AML-193 (cell line): ENCODE results near the gene SEMA4F.
"Not testable (repeated sequence)": the region's sequence is repeated elsewhere in the genome, so short reads cannot be mapped to it uniquely, and the experiment has no call there.

Experiments
- DNase-seq, 2 experiments: peaks; one replicate each; lab custom pipeline; 2025; lab: John Stamatoyannopoulos, UW

The SEMA4F gene, protein sequence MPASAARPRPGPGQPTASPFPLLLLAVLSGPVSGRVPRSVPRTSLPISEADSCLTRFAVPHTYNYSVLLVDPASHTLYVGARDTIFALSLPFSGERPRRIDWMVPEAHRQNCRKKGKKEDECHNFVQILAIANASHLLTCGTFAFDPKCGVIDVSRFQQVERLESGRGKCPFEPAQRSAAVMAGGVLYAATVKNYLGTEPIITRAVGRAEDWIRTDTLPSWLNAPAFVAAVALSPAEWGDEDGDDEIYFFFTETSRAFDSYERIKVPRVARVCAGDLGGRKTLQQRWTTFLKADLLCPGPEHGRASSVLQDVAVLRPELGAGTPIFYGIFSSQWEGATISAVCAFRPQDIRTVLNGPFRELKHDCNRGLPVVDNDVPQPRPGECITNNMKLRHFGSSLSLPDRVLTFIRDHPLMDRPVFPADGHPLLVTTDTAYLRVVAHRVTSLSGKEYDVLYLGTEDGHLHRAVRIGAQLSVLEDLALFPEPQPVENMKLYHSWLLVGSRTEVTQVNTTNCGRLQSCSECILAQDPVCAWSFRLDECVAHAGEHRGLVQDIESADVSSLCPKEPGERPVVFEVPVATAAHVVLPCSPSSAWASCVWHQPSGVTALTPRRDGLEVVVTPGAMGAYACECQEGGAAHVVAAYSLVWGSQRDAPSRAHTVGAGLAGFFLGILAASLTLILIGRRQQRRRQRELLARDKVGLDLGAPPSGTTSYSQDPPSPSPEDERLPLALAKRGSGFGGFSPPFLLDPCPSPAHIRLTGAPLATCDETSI

DNA sequence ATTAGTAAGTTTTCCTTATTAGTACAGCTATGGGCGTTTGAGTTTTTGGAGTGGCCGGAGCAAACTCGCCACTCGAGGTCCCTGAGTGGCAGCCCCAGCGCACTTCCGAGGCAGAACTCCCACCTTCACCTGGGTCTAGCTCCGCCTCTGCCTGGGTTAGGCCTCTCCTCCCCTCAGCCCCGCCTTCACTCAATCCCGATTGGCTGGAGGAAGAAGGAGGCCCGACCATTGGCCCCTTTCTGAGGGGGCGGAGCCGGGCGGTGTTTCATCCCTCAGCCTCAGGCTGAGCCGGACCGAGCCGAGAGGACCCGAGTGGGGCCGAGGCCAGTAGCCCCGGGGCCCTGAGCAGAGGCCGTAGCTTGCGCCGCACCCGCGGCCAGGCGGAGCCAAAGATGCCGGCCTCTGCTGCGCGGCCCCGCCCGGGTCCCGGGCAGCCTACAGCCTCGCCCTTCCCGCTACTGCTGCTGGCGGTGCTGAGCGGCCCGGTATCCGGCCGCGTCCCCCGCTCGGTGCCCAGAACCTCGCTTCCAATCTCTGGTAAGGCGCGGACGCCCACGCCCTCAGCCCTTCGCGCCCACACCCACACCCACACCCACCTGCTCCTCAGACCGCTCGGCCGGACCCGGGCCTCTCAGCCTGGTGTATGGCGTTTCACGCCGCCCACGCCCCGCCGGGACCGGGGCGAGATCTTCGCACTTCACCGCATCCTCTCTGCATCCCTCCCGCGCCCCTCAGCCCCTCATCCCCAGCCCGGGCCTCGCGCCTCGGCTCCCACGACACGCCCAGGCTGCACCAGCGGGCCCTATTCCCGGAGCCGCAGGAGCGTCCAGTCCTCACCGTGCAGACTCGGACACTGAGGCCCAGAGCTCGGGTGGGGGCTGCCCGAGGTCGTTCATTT, at the start of gene SEMA4F:
Gene SEMA4F, plus strand, starts transcription at position 263 of the 898 bp plus-strand sequence. Its CDS starts 130 bp downstream, at position 393.
- peak; percentile 90 to 94 for DNase-seq

DNA sequence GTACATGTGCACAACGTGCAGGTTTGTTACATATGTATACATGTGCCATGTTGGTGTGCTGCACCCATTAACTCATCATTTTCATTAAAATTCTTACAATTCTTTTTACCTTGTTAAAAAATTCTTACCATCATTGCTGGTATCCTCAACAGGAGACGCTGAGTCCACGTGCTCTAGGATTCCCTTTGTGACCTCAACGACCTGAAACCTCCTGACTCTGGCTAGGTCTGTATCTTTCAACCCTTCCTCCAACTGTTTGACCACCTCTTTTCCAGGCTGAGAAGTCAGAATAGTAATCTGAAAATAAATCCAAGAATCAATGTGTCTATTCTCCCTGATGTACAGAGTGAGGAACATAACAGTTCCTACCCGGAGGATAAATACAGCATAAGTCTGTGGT, 47.1 kb upstream of the SEMA4F start:
- DNase-seq, result no peak

DNA sequence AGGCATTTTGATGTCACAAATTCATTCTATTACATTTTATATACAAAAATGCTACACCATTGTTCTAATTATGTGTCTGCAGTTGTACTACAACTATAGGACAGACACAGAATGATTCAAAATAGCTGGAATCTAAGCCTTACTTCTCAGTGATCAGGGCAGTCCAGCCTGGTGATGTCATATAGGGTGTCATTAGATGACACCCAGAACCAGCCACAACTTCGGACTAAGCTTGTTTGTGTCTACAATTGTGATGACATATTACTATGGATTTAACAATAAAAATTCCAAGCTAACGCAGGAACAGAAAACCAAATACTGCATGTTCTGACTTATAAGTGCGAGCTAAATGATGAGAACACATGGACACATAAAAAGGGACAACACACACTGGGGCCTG, 36.9 kb upstream of the SEMA4F start:
- no peak for DNase-seq

DNA sequence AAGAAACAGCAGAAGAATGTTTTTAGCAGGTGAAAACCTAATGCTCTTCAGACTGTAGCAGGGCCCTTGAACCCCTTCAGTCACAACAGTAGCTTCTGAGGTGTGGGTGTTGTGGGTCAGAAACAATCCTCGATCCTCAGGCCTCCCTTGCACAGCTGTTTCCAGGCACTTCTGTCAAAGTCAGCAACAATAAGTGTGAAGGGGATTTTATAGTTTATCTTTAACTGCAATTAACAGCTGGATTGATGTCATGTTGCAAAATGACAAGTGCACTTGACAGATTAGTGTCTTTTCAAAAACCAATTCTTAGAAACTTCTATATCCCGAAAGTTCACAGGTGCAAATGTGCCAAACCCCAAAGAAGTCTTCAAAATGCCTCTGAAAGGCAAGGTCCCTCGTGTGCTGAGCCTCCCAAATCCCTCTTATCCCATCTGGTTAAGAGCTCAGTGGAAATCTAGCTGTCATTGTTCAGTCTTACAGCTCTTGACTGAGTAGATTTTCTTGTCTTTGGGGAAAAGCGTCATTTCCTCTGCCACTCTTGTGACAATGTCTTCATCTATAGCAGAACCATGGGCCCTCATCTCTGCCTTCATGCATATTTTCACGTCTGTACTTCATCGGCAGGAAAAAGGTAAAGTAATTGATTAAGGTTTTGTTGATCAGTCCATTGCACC, 35.5 kb upstream of the SEMA4F start:
- no peak for DNase-seq

DNA sequence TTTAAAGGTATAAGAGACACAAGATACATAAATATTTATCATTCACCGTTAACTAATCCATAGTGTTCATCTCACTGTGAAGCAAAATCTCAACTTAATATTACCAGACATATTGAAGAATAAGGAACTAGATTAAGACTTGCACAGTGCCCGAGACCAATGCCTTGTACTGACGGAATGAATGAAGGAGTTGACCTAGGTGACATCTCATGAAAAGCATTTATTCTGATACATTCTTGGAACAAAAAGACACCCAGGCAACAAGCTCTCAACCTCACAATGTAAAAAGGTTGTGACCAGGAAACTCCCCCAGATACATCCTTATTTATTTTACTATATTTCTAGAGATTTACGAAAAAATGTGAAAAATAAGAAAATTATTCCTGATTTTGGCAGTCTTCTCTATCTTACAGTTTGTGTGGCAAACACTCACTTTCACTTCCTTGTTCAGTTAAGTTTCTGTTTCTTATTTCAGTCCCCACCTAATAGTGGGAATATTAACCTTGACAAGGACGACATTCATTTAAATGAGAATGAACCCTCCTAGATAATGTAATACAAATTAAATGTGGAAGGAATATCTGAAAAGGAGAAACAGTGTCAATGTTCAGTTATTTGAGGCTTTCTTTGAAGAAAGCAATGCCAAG, 34.3 kb upstream of the SEMA4F start:
- DNase-seq, result no peak

DNA sequence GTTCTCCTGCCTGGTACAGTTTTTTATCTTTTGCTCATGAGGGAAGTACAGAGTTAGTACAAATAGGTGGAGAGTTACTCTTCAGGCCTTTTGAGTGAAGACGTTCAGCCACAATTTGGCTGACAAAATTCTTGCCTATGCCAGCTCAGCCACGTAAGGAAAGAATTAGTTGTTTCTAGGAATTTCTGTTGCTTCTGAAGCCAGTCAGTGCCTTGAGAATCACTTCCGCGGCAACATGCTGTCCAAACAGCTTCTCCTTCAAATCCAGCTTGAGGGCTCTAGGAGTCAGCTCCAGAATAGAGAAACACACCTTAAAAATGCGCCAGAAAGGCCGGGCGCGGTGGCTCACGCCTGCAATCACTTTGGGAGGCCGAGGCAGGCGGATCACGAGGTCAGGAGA, 33.4 kb upstream of the SEMA4F start:
- DNase-seq, result no peak

DNA sequence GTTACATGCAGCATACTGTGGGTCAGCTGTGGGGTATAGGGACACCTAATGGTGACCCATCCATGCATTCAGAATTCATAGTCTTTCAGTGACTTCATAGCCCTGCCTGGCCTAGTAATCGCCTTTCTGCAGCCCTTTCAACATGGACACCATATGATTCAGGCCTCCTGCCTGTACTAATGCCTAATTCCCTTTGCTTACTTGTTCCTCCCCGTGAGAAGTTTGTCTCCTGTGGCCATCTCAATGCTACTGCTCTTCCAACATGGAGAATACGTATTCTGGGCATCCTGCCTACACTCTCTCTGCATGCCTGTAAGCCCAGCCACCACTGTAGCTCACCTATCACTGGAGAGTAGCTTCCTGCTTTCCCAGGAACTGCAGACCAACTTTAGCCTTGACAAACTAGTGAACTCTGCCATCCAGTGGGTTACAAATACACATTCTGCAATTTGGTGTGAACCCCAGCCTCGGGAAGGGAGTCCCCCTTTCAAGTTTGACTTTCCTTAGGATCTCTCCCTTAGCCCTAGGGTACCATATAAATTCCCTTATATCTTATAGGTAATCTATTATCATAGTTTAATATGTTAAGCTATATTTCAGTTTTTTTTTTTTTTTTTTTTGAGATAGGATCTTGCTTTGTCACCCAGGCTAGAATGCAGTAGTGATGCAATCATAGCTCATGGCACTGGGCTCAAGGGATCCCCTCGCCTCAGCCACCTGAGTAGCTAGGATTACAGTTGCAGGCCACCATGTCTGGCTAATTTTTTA, 28.2 kb upstream of the SEMA4F start:
- no peak for DNase-seq

DNA sequence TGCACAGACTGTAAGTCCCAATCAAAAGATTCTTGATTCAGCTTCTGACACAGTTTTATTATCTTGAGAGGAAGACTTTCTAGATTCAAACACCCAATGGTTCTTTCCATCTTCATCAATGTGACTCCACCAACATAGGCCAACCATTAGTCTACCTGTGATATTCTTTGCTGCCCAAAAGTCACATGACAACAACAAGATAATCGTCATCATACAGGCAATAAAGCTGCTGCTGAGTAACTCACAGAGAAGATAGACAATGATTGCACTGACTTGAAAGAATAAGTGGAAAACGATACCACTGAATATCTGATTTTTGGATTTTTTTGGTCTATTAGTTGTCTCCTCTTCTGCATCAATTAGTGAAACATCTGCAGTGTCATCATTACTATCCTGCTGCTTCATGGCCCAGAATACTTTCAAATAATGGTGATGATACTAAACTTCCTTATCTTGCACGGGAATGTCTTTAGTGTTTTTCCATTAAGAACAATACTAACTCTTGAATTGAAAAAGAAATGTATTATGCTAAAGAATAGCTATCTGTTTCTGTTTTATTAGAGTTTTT, 25.4 kb upstream of the SEMA4F start:
- no peak for DNase-seq

DNA sequence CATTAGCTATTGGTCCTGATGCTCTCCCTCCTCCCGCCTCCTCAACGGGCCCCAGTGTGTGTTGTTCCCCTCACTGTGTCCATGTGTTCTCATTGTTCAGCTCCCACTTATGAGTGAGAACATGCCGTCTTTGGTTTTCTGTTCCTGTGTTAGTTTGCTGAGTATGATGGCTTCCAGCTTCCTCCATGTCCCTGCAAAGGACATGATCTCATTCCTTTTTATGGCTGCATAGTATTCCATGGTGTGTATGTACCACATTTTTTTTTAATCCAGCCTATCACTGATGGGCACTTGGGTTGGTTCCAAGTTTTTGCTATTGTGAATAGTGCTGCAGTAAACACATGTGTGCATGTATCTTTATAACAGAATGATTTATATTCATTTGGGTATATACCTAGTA, 23.6 kb upstream of the SEMA4F start:
- DNase-seq, result not testable (repeated sequence)

DNA sequence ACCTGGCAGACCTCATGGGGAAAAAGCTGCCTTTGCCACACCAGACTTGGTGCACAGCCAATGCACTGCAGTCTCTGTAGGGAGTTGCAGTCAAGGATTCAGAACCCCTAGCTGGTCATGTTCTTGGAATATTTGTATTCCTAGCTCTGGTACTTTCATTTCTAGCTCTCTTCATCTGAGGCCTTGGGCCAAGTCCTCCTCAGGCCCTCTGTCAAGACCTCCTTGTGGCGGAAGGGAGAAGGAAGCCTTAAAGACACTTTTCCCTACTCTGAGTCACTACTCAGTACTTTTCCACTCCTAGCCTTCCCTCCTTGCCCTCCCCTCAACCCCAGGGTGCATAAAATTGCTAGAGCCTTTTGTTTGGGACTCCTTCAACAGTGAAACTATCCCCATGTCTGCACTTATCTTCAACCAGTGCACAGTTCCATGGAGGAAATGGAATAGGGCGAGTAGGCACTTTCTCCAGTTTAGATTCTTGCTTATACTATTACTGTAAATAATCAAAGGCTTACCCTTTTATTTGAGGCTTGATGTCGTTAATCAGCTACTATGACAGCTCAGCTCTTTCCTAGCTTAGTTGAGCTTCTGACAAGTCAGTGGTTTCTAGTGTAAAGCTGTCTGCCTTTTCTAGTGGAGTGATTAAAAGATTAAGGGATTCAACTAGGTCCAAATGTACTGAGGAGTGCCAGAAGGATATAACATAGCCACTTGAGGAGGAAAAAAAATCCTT, 21.7 kb upstream of the SEMA4F start:
- DNase-seq, result no peak

DNA sequence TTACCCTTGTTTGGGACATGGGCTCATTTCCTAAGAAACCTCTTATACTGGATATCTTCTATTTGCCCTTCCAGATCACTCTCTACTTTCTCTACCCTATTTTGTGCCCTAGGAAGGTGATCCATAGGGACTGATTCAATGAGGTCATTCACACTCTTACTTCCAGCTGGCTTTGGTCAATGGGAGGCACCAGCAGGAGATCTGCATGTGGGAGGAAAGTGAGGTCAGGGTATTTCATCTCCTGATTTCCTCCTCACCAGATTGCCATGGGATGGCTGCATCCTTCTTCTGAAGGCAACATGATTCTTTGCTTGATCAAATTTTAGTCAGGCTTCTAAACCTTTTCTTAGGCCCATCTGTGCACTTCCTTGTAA, 21.1 kb upstream of the SEMA4F start:
- DNase-seq, result no peak

DNA sequence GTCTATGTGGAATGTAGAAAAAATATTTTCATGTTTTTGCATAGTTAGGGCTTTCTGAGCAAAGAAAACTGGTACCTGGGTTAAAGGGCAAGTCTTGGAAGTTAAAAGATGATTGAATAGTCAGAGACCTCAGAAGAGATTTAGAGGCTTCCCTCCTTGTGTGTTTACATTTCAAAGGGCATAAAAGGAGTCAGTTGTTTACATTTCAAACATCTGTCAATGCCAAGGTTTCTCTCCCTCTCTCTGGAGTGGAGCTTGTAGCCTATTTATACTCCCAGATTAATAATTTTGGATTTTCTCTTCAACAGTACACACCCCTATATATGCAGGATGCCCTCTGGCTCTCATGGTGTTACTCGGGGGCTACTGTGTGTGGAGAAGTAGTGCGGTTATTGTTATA, 14.5 kb upstream of the SEMA4F start:
- no peak for DNase-seq

DNA sequence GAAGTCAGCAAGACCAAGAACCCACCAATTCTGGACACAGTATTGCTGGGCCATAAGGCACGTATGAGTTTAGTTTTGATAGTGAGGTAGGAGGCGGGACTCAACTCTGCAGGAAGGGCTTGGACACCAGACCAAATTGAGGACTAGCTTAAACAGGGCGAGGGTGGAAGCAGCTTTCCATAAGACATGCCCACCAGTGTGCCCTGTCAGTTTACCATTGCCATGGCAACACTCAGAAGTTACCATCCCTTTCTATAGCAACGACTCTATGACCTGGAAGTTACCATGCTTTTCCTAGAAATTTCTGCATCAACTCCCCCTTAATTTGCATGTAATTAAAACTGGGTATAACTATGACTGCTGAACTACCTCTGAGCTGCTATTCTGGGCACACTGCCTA, 8.7 kb upstream of the SEMA4F start:
- DNase-seq, result no peak

DNA sequence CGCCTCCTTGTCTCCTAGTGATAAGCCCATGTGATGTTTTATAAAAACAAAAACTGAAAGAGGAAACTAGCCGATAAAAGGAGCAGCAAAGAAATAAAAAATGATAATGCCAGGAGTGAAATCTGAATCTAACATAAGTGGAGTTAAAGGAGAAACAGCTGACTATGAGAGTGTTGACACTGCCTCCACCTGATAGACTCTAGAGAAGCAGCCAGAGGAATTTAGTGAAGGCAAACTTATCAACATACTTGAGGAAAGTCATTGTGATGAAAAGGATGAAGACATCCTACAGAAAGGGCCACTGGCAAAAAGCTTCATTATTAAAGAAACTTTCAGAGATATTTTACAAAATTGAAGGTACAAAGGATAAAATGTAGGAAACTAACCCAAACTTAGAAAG, 7.8 kb upstream of the SEMA4F start:
- DNase-seq, result no peak

DNA sequence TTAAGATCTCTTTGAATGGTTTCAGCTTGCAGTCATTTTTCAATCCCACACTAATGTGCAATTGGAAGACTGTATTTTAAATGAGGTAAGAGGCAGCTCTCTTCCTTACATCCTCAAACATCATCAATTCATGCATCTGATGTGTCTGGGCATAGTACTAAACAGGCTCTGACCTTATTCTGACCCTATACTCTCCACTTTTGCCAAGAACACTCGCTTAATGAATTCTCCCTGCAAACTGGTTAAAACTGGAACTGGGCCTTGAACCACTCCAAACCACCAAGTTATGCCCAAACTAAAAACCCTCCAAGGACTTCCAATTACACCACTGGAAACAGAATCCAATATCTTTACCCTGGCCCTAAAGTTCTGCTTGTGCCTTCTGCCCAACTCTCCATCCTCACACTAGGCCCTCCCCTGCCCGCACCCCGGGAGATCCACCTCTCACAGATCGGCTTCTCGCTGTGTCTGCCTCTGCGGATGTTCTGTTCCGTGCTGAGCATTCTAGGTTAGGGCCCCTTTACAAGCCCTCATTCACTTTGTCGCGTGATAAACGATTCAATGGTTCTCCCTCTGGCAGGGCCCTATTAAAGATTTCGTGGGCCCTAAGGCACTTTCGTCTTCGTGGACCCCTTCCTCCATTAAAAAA, 7.1 kb upstream of the SEMA4F start:
- no peak for DNase-seq

DNA sequence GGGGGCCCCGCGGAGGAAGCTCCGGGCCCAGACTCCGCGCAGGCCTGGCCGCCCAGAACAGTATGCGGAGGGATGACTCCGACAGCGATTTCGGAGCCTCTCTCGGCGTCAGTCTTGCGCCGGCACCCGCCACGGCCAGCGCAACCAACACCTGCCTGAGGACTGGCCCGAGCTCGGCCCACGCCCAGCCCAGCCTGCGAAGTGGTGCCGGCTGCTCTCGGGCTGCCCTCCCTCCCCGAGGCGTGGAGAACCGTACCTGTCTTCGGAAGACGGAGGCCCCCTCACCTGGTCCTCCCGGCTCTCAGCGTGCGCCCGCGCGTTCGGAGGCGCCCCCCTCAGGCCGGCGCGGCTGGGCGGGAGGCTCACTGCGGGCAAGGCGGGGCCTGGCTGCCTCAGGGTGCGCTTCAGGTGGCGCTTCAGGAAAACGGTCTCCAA, 6.0 kb upstream of the SEMA4F start, which contains the start of gene M1AP:
Gene M1AP, minus strand, starts transcription at position 322 of the 435 bp plus-strand sequence. CDS start 8,055 bp downstream, outside the sequence.
- no peak for DNase-seq

DNA sequence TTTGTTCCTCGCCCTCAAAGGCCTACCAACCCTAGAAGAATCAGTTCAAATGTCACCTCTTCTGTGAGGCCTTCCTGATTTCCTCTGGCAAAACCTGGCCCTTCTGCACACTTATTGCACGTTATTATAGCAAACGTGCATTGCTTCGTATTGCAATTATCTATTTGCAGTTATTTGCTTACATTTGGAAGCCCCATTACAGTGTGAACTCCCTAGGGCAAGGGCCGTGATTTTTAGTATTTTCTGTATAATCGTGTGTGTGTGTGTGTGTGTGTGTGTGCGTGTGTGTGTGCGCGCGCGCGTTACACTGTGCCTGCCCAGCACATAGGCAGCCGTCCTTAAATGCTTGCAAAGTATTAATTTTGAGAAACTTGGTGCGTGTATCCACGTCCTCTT, 460 bp upstream of the SEMA4F start:
- no peak for DNase-seq

DNA sequence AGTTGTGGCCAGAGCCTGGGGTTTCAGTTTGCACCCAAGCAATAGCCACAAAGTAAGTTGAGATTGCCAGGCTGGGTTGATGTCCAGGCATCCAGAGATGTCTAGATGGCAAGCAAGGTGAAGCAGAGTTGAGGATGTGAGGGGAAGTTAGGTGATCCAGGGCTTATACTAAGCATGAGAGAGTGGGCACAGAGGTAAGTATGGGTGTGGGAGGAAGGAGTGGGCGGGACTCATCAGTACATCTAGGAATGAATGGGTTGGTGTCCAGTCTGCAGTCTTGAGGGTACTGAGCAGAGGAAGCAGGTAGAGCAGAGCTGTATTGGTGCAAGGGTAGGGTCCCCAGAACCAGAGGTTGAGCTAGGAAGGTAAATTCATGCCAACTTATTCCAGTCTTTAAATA, 1.5 kb downstream of the SEMA4F start:
- DNase-seq, result no peak

DNA sequence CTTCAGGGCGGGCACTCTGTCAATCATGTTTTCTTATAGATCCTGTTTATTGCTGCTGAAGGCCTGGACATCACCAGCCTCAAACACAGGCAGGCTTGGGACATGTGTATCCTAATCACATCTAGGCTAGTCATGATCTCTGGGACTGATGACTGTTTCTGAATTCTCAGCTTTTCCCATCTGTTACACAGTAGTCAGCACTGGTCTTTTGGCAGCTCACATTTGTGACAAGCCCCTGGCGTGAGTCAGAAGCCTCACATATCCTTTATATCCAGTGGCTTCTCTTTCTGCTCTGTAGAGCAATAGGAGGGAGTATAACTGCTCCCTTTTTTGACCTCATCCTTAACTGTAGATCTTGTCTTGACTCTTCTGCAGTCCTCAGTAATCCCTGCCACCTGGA, 4.5 kb downstream of the SEMA4F start:
- no peak for DNase-seq
